Epithelial cell of umbilical artery (primary cell): Measurements from ENCODE around the gene ACOT8. TPM values are rescaled to one million over a fixed set of nuclear protein-coding genes. Genes with fewer than 3 reads are reported as not detected.

Source experiments
- total RNA-seq: library from RNA; depleted of rRNA; stranded (reverse); fragments of >200 nt; gene quantifications from 2 replicates; pipeline ENCODE4 v1.2.3, GENCODE V29; 2014

Gene ACOT8
- 31.5 and 33.6 TPM in 2 replicates for total RNA-seq

GRCh38 chr20:45857114-45857881 is at the start of gene ACOT8, which contains the start of gene ZSWIM3:
Gene ACOT8 (minus strand): TSS chr20:45857392. CDS start chr20:45857315, 77 bp downstream.
Gene ZSWIM3 (plus strand): TSS chr20:45857614. CDS start chr20:45857826, 212 bp downstream.

GRCh38 chr20:45890985-45891983 is 34.1 kb upstream of the ACOT8 start, which contains the start of the genes CTSA and NEURL2:
Gene CTSA (plus strand): TSS chr20:45891335. CDS start chr20:45891569, 234 bp downstream.
Gene NEURL2 (minus strand): TSS chr20:45891208. CDS start chr20:45890991, 217 bp downstream.

GRCh38 chr20:45887346-45887715 is 30.1 kb upstream of the ACOT8 start, which contains the start of gene SPATA25:
Gene SPATA25 (minus strand): TSS chr20:45887622. CDS start chr20:45887590, 32 bp downstream.

GRCh38 chr20:45880988-45881788 is 24.0 kb upstream of the ACOT8 start, which contains the start of gene ZSWIM1:
Gene ZSWIM1 (plus strand): TSS chr20:45881227. CDS start chr20:45882593, 1,366 bp downstream.

GRCh38 chr20:45833030-45833882 is 23.9 kb downstream of the ACOT8 start, which contains the start of gene SNX21:
Gene SNX21 (plus strand): TSS chr20:45833799. CDS start chr20:45833920, 121 bp downstream.

GRCh38 chr20:45827030-45827652 is 30.1 kb downstream of the ACOT8 start, which contains the start of gene TNNC2:
Gene TNNC2 (minus strand): TSS chr20:45827312. CDS start chr20:45827248, 64 bp downstream.

GRCh38 chr20:45812157-45813005 is 44.8 kb downstream of the ACOT8 start, which contains the start of gene UBE2C:
Gene UBE2C (plus strand): TSS chr20:45812644. CDS start chr20:45812696, 52 bp downstream.

Other genes starting within 250 kb of the ACOT8 start
- not detected in 2 replicates for gene WFDC10A, start 227.7 kb downstream of the ACOT8 start, total RNA-seq
- gene WFDC9, start 226.1 kb downstream of the ACOT8 start, total RNA-seq: not detected in 2 replicates
- gene WFDC11, start 187.2 kb downstream of the ACOT8 start, total RNA-seq: not detected in 2 replicates
- not detected in 2 replicates for gene WFDC13, start 155.4 kb downstream of the ACOT8 start, total RNA-seq
- gene WFDC10B, start 152.4 kb downstream of the ACOT8 start, total RNA-seq: not detected in 2 replicates
- not detected in 2 replicates for gene SPINT4, start 135.0 kb downstream of the ACOT8 start, total RNA-seq
- gene WFDC3, start 65.5 kb downstream of the ACOT8 start, total RNA-seq: 0.65 TPM in 1 of 2 replicates, not detected in the other
- 17.2 and 19.8 TPM in 2 replicates for gene DNTTIP1, start 65.4 kb downstream of the ACOT8 start, total RNA-seq
- gene UBE2C, start 44.7 kb downstream of the ACOT8 start, total RNA-seq: 21.4 and 41.3 TPM in 2 replicates
- gene TNNC2, start 30.1 kb downstream of the ACOT8 start, total RNA-seq: not detected in 2 replicates
- 22.4 and 32.5 TPM in 2 replicates for gene SNX21, start 23.6 kb downstream of the ACOT8 start, total RNA-seq
- gene ZSWIM3, start 222 bp upstream of the ACOT8 start, total RNA-seq: 5.9 and 6.2 TPM in 2 replicates
- gene ZSWIM1, start 23.8 kb upstream of the ACOT8 start, total RNA-seq: 2.0 and 3.2 TPM in 2 replicates
- gene SPATA25, start 30.2 kb upstream of the ACOT8 start, total RNA-seq: 0.61 and 0.97 TPM in 2 replicates
- 2.6 TPM in 2 replicates for gene NEURL2, start 33.8 kb upstream of the ACOT8 start, total RNA-seq
- 25.4 and 26.0 TPM in 2 replicates for gene CTSA, start 33.9 kb upstream of the ACOT8 start, total RNA-seq
- gene PLTP, start 54.8 kb upstream of the ACOT8 start, total RNA-seq: 10.6 and 13.6 TPM in 2 replicates
- gene PCIF1, start 77.3 kb upstream of the ACOT8 start, total RNA-seq: 6.8 and 7.5 TPM in 2 replicates
- 8.1 and 10.5 TPM in 2 replicates for gene ZNF335, start 114.8 kb upstream of the ACOT8 start, total RNA-seq
- not detected in 2 replicates for gene MMP9, start 151.5 kb upstream of the ACOT8 start, total RNA-seq
- gene SLC12A5, start 171.8 kb upstream of the ACOT8 start, total RNA-seq: under 0.01 and 0.32 TPM in 2 replicates
- gene NCOA5, start 232.6 kb upstream of the ACOT8 start, total RNA-seq: 10.4 and 10.9 TPM in 2 replicates